Right atrium auricular region (tissue), 2 donors: ENCODE measurements around the gene SEC22C. TPM values are rescaled to one million over a fixed set of nuclear protein-coding genes. Genes with fewer than 3 reads are reported as not detected.

Source experiments
- DNase-seq: peaks from one replicate; pipeline ENCODE4 v3.0.0-alpha.2; 2019; ENCODE audit warnings: low spot score
- H3K27ac ChIP-seq, 2 donors: fragments of 200-600 bp; sonication (generic); 1 replicate in 1 of 2; 2 replicates in 1 of 2; pipeline ENCODE4 v1.5.1; 2016 to 2019
- H3K27me3 ChIP-seq, 2 donors: fragments of 200-600 bp; sonication (generic); one replicate each; pipeline versions ENCODE4 v1.5.1 to v1.6.0; 2017 to 2019
- H3K36me3 ChIP-seq: fragments of 200-600 bp; sonication (generic); one replicate; pipeline ENCODE4 v1.5.1; 2016
- H3K4me1 ChIP-seq, 2 donors: fragments of 200-600 bp; sonication (generic); one replicate each; pipeline versions ENCODE4 v1.5.1 to v1.6.0; 2017 to 2019
- H3K4me3 ChIP-seq, 2 donors: fragments of 200-600 bp; sonication (generic); 1 replicate in 1 of 2; 2 replicates in 1 of 2; pipeline ENCODE4 v1.5.1; 2017 to 2019; ENCODE audit warnings: mild to moderate bottlenecking in 1 of 2, moderate library complexity in 1 of 2
- H3K9me3 ChIP-seq, 2 donors: fragments of 200-600 bp; sonication (generic); one replicate each; pipeline ENCODE4 v1.5.1; 2019
- total RNA-seq, 2 donors: library from RNA; depleted of rRNA; stranded (reverse); fragments of >200 nt; gene quantifications; one replicate each; pipeline ENCODE4 v1.1.0, GENCODE V29; 2016
- TF ChIP-seq, protein P1 (sequence below), 2 donors: fragments of 200-600 bp; sonication (generic); IDR thresholded peaks; one replicate each; pipeline ENCODE4 v1.5.1; 2019; ENCODE audit warnings: antibody characterized with exemption in 2 of 2

The SEC22C gene
- total RNA-seq, 2 donors from 2014 or later, result 32.3 to 36.2 TPM

DNA sequence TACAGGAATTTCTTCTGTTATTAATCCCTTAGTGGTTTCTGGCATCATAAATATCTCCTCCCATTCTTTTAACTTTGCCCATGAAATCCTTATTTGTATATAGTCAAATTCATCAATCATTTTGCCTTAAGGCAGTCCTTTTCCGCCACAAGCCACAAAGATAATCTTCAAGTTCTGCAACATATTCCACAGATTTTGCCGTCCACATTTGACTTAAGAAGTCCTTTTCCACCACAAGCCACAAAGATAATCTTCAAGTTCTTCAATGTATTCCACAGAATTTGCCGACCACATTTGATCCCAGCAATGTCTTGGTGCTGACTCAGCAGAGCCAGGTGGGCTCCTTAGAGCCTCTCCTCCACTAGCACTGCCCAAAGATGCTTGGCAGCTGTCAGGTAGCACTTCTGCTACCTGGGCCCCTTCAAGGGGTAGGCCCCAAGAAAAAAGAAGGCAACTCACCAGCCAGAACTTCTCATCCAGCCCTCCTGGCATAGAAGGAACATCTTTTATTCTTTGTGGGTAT lies 35.0 kb downstream of the SEC22C start:
- Histone ChIP-seq H3K27ac (no peak overlapping the region), H3K4me1 (peaks cover 0 to 29% of the 10 kb centered on the region in 2 donors), H3K36me3 (peaks cover 10% of the 10 kb centered on the region), H3K27me3 (no peaks in the 10 kb centered on the region), H3K9me3 (no peaks in the 10 kb centered on the region), H3K4me3 (no peak overlapping the region)
- no peak for DNase-seq
- TF ChIP-seq, protein P1, sequence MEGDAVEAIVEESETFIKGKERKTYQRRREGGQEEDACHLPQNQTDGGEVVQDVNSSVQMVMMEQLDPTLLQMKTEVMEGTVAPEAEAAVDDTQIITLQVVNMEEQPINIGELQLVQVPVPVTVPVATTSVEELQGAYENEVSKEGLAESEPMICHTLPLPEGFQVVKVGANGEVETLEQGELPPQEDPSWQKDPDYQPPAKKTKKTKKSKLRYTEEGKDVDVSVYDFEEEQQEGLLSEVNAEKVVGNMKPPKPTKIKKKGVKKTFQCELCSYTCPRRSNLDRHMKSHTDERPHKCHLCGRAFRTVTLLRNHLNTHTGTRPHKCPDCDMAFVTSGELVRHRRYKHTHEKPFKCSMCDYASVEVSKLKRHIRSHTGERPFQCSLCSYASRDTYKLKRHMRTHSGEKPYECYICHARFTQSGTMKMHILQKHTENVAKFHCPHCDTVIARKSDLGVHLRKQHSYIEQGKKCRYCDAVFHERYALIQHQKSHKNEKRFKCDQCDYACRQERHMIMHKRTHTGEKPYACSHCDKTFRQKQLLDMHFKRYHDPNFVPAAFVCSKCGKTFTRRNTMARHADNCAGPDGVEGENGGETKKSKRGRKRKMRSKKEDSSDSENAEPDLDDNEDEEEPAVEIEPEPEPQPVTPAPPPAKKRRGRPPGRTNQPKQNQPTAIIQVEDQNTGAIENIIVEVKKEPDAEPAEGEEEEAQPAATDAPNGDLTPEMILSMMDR (IDR thresholded peaks at IDR 0.05), result no peak

DNA sequence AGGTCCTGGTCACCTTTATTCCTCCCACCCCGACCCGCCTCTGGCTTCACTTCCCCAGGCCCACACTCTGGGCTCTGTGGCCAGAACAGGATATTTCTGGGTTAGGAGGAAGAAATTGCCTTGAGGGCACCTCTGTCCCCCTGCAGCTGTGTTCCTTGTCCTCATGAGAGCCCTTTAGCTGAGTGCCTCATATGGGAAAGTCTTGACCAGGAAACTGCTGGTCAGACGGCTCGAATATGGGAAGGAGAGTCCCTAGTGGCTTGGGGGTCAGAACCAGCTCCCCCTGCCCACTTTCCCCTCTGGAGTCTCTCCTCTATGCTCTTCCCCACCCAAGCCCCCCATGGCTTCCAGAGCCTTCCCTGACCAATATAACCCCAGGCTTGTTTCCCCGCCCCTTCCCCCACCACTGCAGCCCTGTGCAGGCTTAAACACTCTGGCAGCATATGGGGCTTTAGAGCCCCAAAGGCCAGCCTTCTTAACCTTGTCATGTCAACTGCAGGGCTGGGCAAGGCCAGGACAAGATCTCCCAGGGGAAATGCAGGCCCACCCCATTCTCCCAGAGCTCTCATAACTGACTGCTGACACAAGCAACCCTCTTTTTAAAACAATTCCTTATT lies 36.4 kb downstream of the SEC22C start:
- Histone ChIP-seq H3K9me3 (no peaks in the 10 kb centered on the region), H3K36me3 (no peaks in the 10 kb centered on the region), H3K4me3 (no peak overlapping the region), H3K4me1 (peaks cover 0 to 39% of the 10 kb centered on the region in 2 donors), H3K27me3 (no peaks in the 10 kb centered on the region), H3K27ac (peak overlapping the region; percentile 36 to 55)
- TF ChIP-seq, protein P1 (IDR thresholded peaks at IDR 0.05), result no peak
- DNase-seq, result no peak

DNA sequence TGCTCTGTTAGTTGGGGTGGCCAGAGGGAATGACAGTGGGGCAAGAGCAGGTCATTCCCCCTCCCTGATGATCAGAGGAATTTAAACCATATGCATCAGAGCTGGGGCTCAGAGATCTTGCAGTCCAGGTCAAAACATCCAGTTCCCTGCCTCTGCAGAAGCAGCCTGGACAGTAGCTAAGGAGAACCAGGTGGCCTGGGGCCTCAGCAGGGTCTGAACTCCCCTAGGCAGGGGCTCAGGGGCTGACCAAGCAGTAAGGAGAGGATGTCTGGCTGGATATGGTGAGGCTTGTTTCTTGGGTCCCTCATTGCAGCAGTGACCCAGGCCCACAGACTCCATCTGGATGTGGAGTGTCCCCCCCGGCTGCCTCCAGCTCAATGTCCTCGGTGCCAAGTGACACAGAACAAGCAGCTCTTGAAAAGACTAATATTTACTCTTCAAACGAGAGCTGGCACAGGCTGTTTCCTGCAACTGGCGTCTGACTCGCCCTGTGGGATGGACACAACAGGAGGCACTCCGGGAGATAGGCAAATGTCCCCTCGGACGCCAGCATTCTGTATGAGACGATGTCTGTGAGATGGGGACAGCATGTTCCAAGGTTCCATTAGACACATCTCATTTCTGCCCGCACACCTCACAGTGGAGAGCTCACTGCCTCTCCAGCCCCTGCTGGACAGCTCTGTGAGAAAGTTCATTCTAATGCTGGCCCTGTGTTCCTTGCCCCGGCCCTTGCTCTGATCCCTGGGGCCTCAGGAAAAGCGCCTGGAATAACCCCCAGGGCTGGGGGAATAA lies 37.1 kb downstream of the SEC22C start:
- H3K4me1 ChIP-seq, result peaks cover 0 to 46% of the 10 kb centered on the region in 2 donors
- peak; percentile 69 for DNase-seq
- no peak overlapping the region for H3K4me3 ChIP-seq
- H3K27me3 ChIP-seq, result no peaks in the 10 kb centered on the region
- no peaks in the 10 kb centered on the region for H3K36me3 ChIP-seq
- H3K27ac ChIP-seq, result peak overlapping the region; percentile 36 to 55
- H3K9me3 ChIP-seq, result no peaks in the 10 kb centered on the region
- TF ChIP-seq, protein P1 (IDR thresholded peaks at IDR 0.05), result peak in 1 of 2 donors; percentile 28

DNA sequence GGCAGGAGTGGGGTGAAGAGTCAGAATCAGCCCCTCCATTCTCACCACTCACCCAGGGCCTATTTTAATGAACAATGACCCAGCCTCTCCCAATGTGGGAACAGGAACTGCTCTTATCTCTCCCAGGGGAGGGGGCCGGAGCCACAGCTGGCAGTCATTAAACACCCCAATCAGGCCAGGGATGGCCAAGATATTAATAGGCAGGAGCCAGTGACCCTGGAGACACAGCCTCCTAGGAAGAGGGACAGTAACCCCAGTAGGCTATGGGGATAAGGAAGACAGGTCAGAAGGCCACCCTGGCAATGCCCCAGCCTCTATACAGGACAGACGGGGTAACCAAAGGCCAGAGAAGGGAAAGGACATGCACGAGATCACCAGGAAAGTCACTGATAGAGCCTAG lies 40.7 kb downstream of the SEC22C start:
- TF ChIP-seq, protein P1 (IDR thresholded peaks at IDR 0.05), result no peak
- H3K27ac ChIP-seq, result peak overlapping the region in 1 of 2 donors; percentile 3
- no peak for DNase-seq

DNA sequence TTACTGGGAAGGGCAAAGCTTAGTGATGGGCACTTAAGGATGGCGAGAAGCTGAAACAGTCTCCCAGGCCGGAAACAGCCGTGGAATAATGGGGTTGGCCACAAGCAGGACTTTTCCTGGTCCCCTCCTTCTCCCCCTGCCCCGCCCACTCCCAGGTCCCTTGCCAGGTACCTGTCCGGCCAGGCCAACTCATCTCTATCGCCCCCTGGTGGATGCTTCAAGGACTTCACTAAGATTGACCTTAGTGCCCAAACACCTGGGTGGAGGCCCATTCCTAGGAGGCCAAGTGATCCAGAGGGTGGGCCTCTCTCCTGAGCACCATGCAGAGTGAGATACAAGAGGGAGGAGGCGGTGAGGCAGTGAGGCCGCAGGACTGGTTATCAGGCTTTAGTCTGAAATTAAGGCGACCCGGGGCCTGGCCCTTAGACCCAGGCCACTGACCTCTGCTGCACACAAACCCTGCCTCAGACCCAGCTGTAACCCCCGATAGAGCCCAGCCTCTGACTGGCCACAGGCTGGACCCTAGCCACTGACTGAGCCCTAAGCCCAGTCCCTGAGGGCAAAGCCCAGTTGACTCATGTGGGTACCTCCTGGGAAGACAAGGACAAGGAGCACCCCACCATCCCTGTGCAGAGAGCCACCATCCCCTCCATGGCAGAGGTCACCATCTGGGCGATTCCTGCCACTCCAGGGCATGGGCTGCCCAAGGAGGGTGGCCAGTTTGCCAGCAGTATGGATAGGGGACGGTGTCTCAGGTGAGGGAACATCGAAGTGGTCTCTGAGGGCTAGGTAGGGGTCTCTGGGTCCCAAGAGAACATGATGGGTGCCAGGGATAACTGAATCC lies 41.7 kb downstream of the SEC22C start:
- no peaks in the 10 kb centered on the region for H3K9me3 ChIP-seq
- H3K27ac ChIP-seq, result peak overlapping the region in 1 of 2 donors; percentile 3
- H3K36me3 ChIP-seq, result no peaks in the 10 kb centered on the region
- H3K27me3 ChIP-seq, result no peaks in the 10 kb centered on the region
- peaks cover 0 to 31% of the 10 kb centered on the region in 2 donors for H3K4me1 ChIP-seq
- TF ChIP-seq, protein P1 (IDR thresholded peaks at IDR 0.05), result peak; percentile 69 to 86
- DNase-seq, result no peak
- no peak overlapping the region for H3K4me3 ChIP-seq

More for the DNA sequence above, 40.7 kb downstream of the SEC22C start:
- Histone ChIP-seq H3K9me3 (no peaks in the 10 kb centered on the region), H3K27me3 (no peaks in the 10 kb centered on the region), H3K36me3 (no peaks in the 10 kb centered on the region), H3K4me3 (no peak overlapping the region), H3K4me1 (peaks cover 0 to 39% of the 10 kb centered on the region in 2 donors)
